ENCODE results near the gene SRGAP3.

- no peak for TF ChIP-seq CTCF (IDR thresholded peaks at IDR 0.05)
- TF ChIP-seq POLR2A (IDR thresholded peaks at IDR 0.05), result no peak
Measured at GRCh38 chr3:9116336-9116735, 133.1 kb downstream of the SRGAP3 start.

All from body of pancreas (tissue), 4 donors.